GM18867 (cell line): ENCODE measurements around the gene GDPD5.

ENCODE experiments used
- ATAC-seq: cut with Tn5 transposase; IDR thresholded peaks from one replicate; pipeline ENCODE4 v1.9.1; 2021; ENCODE audit warnings: mild to moderate bottlenecking, moderate library complexity; ENCODE audit not compliant: unreplicated experiment

GDPD5 gene

GRCh38 chr11:75495749-75496304 is 29.9 kb downstream of the GDPD5 start:
- ATAC-seq = no peak

GRCh38 chr11:75493626-75494025 is 32.1 kb downstream of the GDPD5 start:
- ATAC-seq = no peak

GRCh38 chr11:75492181-75492820 is 33.4 kb downstream of the GDPD5 start:
- ATAC-seq = no peak

GRCh38 chr11:75491465-75491864 is 34.3 kb downstream of the GDPD5 start:
- ATAC-seq = no peak

- no peak for ATAC-seq
These were observed 35.2 kb downstream of the GDPD5 start for GRCh38 chr11:75490221-75491181.

GRCh38 chr11:75487365-75487764 is 38.4 kb downstream of the GDPD5 start:
- ATAC-seq = no peak

- ATAC-seq = no peak
These were observed 40.0 kb downstream of the GDPD5 start for GRCh38 chr11:75485742-75486141.

- no peak for ATAC-seq
These were observed 42.7 kb downstream of the GDPD5 start for GRCh38 chr11:75482931-75483469.

GRCh38 chr11:75481922-75482606 is 43.7 kb downstream of the GDPD5 start:
- ATAC-seq = no peak

- no peak for ATAC-seq
These were observed 44.4 kb downstream of the GDPD5 start for GRCh38 chr11:75481223-75481921.

GRCh38 chr11:75480185-75481175 is 45.3 kb downstream of the GDPD5 start:
- no peak for ATAC-seq

GRCh38 chr11:75479597-75480145 is 46.1 kb downstream of the GDPD5 start:
- ATAC-seq = no peak

GRCh38 chr11:75478783-75479596 is 46.8 kb downstream of the GDPD5 start:
- no peak for ATAC-seq

GRCh38 chr11:75477614-75477935 is 48.2 kb downstream of the GDPD5 start:
- ATAC-seq = no peak

- ATAC-seq = no peak
These were observed 48.8 kb downstream of the GDPD5 start for GRCh38 chr11:75476739-75477613.

- ATAC-seq = no peak
These were observed 49.7 kb downstream of the GDPD5 start for GRCh38 chr11:75475767-75476650.
